IPS-NIHi7 (cell line): ENCODE data around the gene IP6K3.

Source experiments
- DNase-seq: peaks from one replicate; pipeline ENCODE4 v3.0.0; 2012; ENCODE audit warnings: mixed read lengths; ENCODE audit errors: extremely low spot score

The IP6K3 gene

GRCh38 chr6:33723371-33724085 is 23.2 kb downstream of the IP6K3 start:
- no peak for DNase-seq

- DNase-seq, result no peak
Measured at GRCh38 chr6:33722103-33722623, 24.5 kb downstream of the IP6K3 start.

GRCh38 chr6:33721508-33721907 is 25.2 kb downstream of the IP6K3 start:
- DNase-seq, result no peak

GRCh38 chr6:33720998-33721397 is 25.7 kb downstream of the IP6K3 start:
- no peak for DNase-seq

- DNase-seq, result no peak
Measured at GRCh38 chr6:33719326-33719987, 27.2 kb downstream of the IP6K3 start.

GRCh38 chr6:33718713-33719112 is 28.0 kb downstream of the IP6K3 start:
- no peak for DNase-seq

GRCh38 chr6:33717934-33718455 is 28.7 kb downstream of the IP6K3 start:
- DNase-seq, result no peak

- DNase-seq, result no peak
Measured at GRCh38 chr6:33716890-33717632, 29.6 kb downstream of the IP6K3 start.

- no peak for DNase-seq
Measured at GRCh38 chr6:33716379-33716778, 30.3 kb downstream of the IP6K3 start.

- DNase-seq, result no peak
Measured at GRCh38 chr6:33714385-33715040, 32.2 kb downstream of the IP6K3 start.

- no peak for DNase-seq
Measured at GRCh38 chr6:33713786-33714185, 32.9 kb downstream of the IP6K3 start.

GRCh38 chr6:33712914-33713313 is 33.8 kb downstream of the IP6K3 start:
- DNase-seq, result no peak

- peak; percentile 99 for DNase-seq
Measured at GRCh38 chr6:33711140-33712129, 35.3 kb downstream of the IP6K3 start, which contains the start of gene UQCC2. UQCC2 (minus strand) TSS chr6:33711700; CDS start chr6:33711686, 14 bp downstream.

GRCh38 chr6:33710296-33711121 is 36.2 kb downstream of the IP6K3 start:
- DNase-seq, result no peak

- DNase-seq, result no peak
Measured at GRCh38 chr6:33709605-33710295, 37.0 kb downstream of the IP6K3 start.

- no peak for DNase-seq
Measured at GRCh38 chr6:33708516-33709204, 38.0 kb downstream of the IP6K3 start.

- no peak for DNase-seq
Measured at GRCh38 chr6:33707771-33708170, 38.9 kb downstream of the IP6K3 start.
